Smooth muscle cell (in vitro differentiated cells): ENCODE data around the gene HIVEP3. TPM values are rescaled to one million over a fixed set of nuclear protein-coding genes. Genes with fewer than 3 reads are reported as not detected.
A peak's percentile ranks its signal among the peaks of the same experiment; 100 is the strongest.

Experiments used
- DNase-seq: peaks from one replicate; lab custom pipeline; 2025; ENCODE audit not compliant: unreplicated experiment; lab: John Stamatoyannopoulos, UW
- H2AFZ ChIP-seq: fragments of 200-600 bp; sonication (generic); 2 replicates; pipeline ENCODE4 v1.6.0; 2016; ENCODE audit warnings: antibody characterized with exemption, low read depth, mild to moderate bottlenecking
- H3F3A ChIP-seq: fragments of 200-600 bp; sonication (generic); 2 replicates; pipeline ENCODE4 v1.6.0; 2017; ENCODE audit warnings: antibody characterized with exemption, low read depth
- H3K27ac ChIP-seq: fragments of 200-600 bp; sonication (generic); 2 replicates; pipeline ENCODE4 v1.5.1; 2016; ENCODE audit warnings: low read depth, mild to moderate bottlenecking
- H3K27me3 ChIP-seq: fragments of 200-600 bp; sonication (generic); 2 replicates; pipeline ENCODE4 v1.6.1; 2016; ENCODE audit warnings: low read depth, mild to moderate bottlenecking
- H3K36me3 ChIP-seq: fragments of 200-600 bp; sonication (generic); 2 replicates; pipeline ENCODE4 v1.5.1; 2016; ENCODE audit warnings: low read depth
- H3K4me1 ChIP-seq: fragments of 200-600 bp; sonication (generic); 2 replicates; pipeline ENCODE4 v1.5.1; 2016; ENCODE audit warnings: low read depth
- H3K4me2 ChIP-seq: fragments of 200-600 bp; sonication (generic); 2 replicates; pipeline ENCODE4 v1.6.0; 2016; ENCODE audit warnings: mild to moderate bottlenecking
- H3K4me3 ChIP-seq: fragments of 200-600 bp; sonication (generic); 2 replicates; pipeline ENCODE4 v1.5.1; 2016; ENCODE audit warnings: mild to moderate bottlenecking
- H3K79me2 ChIP-seq: fragments of 200-600 bp; sonication (generic); 2 replicates; pipeline ENCODE4 v1.6.0; 2016; ENCODE audit warnings: low read depth, mild to moderate bottlenecking
- H3K9ac ChIP-seq: fragments of 200-600 bp; sonication (generic); 2 replicates; pipeline ENCODE4 v1.6.0; 2016; ENCODE audit warnings: low read depth
- H3K9me3 ChIP-seq: fragments of 200-600 bp; sonication (generic); replicated peaks from 2 replicates; pipeline ENCODE4 v1.5.1; 2016; ENCODE audit warnings: low read depth
- H4K20me1 ChIP-seq: fragments of 200-600 bp; sonication (generic); 2 replicates; pipeline ENCODE4 v1.6.0; 2016; ENCODE audit warnings: low read depth
- CTCF ChIP-seq: fragments of 200-600 bp; sonication (generic); IDR thresholded peaks from 2 replicates; pipeline ENCODE4 v1.5.1; 2017; ENCODE audit warnings: borderline replicate concordance, mild to moderate bottlenecking, antibody characterized with exemption; ENCODE audit not compliant: insufficient read depth, poor library complexity, severe bottlenecking
- WGBS: methylation state at CpG from one replicate; pipeline ENCODE4 v1.1.7; 2016; ENCODE audit warnings: low lambda C conversion rate; 5-methylcytosine and 5-hydroxymethylcytosine counted together
- polyA plus RNA-seq: library from polyadenylated mRNA; unstranded; fragments of >200 nt; fragmentation: Nextera tagmentation; extraction: Ambion mirVana; gene quantifications from 2 replicates; pipeline ENCODE4 v1.2.1, GENCODE V29; 2016
- total RNA-seq: library from RNA; depleted of rRNA; stranded (reverse); fragments of >200 nt; gene quantifications from 2 replicates; pipeline ENCODE4 v1.2.3, GENCODE V29; 2014

Gene HIVEP3
- total and polyA plus RNA-seq, 2 experiments from 2014 or later = 2.1 to 6.4 TPM

- WGBS = 94% methylated on average over 2 of the region's 2 CpGs
Observed at GRCh38 chr1:41800311-41800829, 118.4 kb downstream of the HIVEP3 start.

DNA sequence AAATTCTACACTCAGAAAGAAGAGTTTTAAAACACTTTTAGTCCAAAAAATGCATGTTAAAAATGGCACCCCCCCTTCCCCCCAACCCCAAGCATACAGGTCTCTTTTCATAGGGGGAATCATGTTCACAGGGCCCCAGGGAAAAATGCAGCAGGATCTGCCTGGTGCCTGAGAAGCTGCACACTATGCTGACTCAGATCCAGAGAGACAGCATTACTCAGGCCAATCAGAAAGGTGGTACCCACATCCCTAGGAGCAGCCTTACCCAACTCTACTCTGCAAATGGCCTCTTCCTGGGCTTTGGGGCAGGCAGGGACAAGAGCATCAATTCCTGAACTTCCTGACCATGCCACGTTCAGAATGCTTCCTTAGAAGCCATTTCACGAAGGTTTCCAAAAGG lies 119.0 kb downstream of the HIVEP3 start:
- Histone ChIP-seq H2AFZ (no peak overlapping the region), H3K9ac (no peak overlapping the region), H3K4me1 (no peaks in the 10 kb centered on the region), H3F3A (no peaks in the 10 kb centered on the region), H3K27me3 (no peaks in the 10 kb centered on the region), H3K36me3 (no peaks in the 10 kb centered on the region), H3K4me3 (no peak overlapping the region), H3K79me2 (no peaks in the 10 kb centered on the region), H3K4me2 (no peak overlapping the region), H3K27ac (no peak overlapping the region), H4K20me1 (no peaks in the 10 kb centered on the region), H3K9me3 (no peaks in the 10 kb centered on the region)
- no peak for TF ChIP-seq CTCF
- WGBS = 85% methylated on average over 2 of the region's 2 CpGs
- no peak for DNase-seq

More at GRCh38 chr1:41800311-41800829, 118.4 kb downstream of the HIVEP3 start:
- Histone ChIP-seq H3K27ac (no peak overlapping the region), H3K27me3 (no peaks in the 10 kb centered on the region), H3K9ac (no peak overlapping the region), H2AFZ (no peak overlapping the region), H4K20me1 (no peaks in the 10 kb centered on the region), H3F3A (no peaks in the 10 kb centered on the region), H3K4me2 (no peak overlapping the region), H3K36me3 (no peaks in the 10 kb centered on the region), H3K4me1 (no peaks in the 10 kb centered on the region), H3K79me2 (no peaks in the 10 kb centered on the region), H3K9me3 (no peaks in the 10 kb centered on the region), H3K4me3 (no peak overlapping the region)
- DNase-seq = no peak
- TF ChIP-seq CTCF = no peak

GRCh38 chr1:41799205-41799604 lies 119.5 kb downstream of the HIVEP3 start:
- H3K4me2 ChIP-seq = no peak overlapping the region
- no peaks in the 10 kb centered on the region for H3K36me3 ChIP-seq
- no peak overlapping the region for H3K27ac ChIP-seq
- no peaks in the 10 kb centered on the region for H3F3A ChIP-seq
- no peaks in the 10 kb centered on the region for H3K79me2 ChIP-seq
- no peak overlapping the region for H3K9ac ChIP-seq
- H4K20me1 ChIP-seq = no peaks in the 10 kb centered on the region
- no peaks in the 10 kb centered on the region for H3K4me1 ChIP-seq
- no peak for TF ChIP-seq CTCF
- no peaks in the 10 kb centered on the region for H3K27me3 ChIP-seq
- H3K9me3 ChIP-seq = no peaks in the 10 kb centered on the region
- no peak overlapping the region for H2AFZ ChIP-seq
- 79% methylated on average over 3 of the region's 3 CpGs for WGBS
- no peak for DNase-seq
- H3K4me3 ChIP-seq = no peak overlapping the region

- no peaks in the 10 kb centered on the region for H4K20me1 ChIP-seq
- TF ChIP-seq CTCF = peak; percentile 48
- DNase-seq = no peak
- no peaks in the 10 kb centered on the region for H3K27me3 ChIP-seq
- H3K4me2 ChIP-seq = no peak overlapping the region
- no peaks in the 10 kb centered on the region for H3K36me3 ChIP-seq
- no peaks in the 10 kb centered on the region for H3K4me1 ChIP-seq
- no peaks in the 10 kb centered on the region for H3K9me3 ChIP-seq
- 72% methylated on average over 5 of the region's 5 CpGs for WGBS
- no peak overlapping the region for H3K9ac ChIP-seq
- no peaks in the 10 kb centered on the region for H3F3A ChIP-seq
- no peaks in the 10 kb centered on the region for H3K79me2 ChIP-seq
- H3K27ac ChIP-seq = no peak overlapping the region
- no peak overlapping the region for H2AFZ ChIP-seq
- no peak overlapping the region for H3K4me3 ChIP-seq
Observed at GRCh38 chr1:41795205-41795762, 123.4 kb downstream of the HIVEP3 start.
